Measurements from ENCODE around the gene RBP3. TPM values are rescaled to one million over a fixed set of nuclear protein-coding genes. Genes with fewer than 3 reads are reported as not detected.
A peak's percentile ranks its signal among the peaks of the same experiment; 100 is the strongest.

RBP3 gene
- total RNA-seq, 1 experiment from 2014 or later = not detected

- ChIA-PET CTCF (no interaction called here), POLR2A (interaction anchor here (1.1 kb wide), 1 partner anchor 10 kb away, joined by 3 read pairs; no protein-coding TSS in a partner anchor), RAD21 (ENCODE audit: low non-redundant PET in 1 of 2, low total read pairs in 2 of 2, uncharacterized antibody in 2 of 2, unreplicated experiment in 2 of 2) (no interaction called here)
- no TSS peak for BruUV-seq (replicated peaks)
- H3K79me2 ChIP-seq (ENCODE audit: insufficient read depth, low read length) = no peaks in the 10 kb centered on the region
- no peaks in the 10 kb centered on the region for H3K9me2 ChIP-seq (ENCODE audit: insufficient read depth)
- H2AFZ ChIP-seq (ENCODE audit: low read depth, low read length, poor library complexity, severe bottlenecking) = peak overlapping the region; percentile 62
- no peaks in the 10 kb centered on the region for H4K20me1 ChIP-seq (ENCODE audit: insufficient read depth)
- H3K4me1 ChIP-seq (ENCODE audit: control insufficient read depth in 1 of 2, insufficient read depth in 2 of 2, low read length in 2 of 2) = peaks cover 6 to 16% of the 10 kb centered on the region in 2 experiments; a peak in 3 of 4 replicates
- ATAC-seq (no peak), DNase-seq (ENCODE audit: low read depth, low spot score) (no peak)
- no peak overlapping the region for H3K4me3 ChIP-seq (replicated peaks in 1 of 2; ENCODE audit: low read depth in 1 of 2, low read length in 2 of 2)
- H3K9ac ChIP-seq (ENCODE audit: low read length) = no peak overlapping the region
- H3K4me2 ChIP-seq (ENCODE audit: low read length) = no peak overlapping the region; the same call in 1 of the 2 replicates
- H3K27me3 ChIP-seq (ENCODE audit: insufficient read depth, low read length) = no peaks in the 10 kb centered on the region
- no peaks in the 10 kb centered on the region for H3K9me3 ChIP-seq (ENCODE audit: control insufficient read depth in 1 of 2, insufficient read depth in 1 of 2, low read depth in 1 of 2, low read length in 2 of 2)
- TF ChIP-seq SIN3A (IDR thresholded peaks at IDR 0.05; ENCODE audit: low read depth) = no peak
- TF ChIP-seq EZH2phosphoT487 (IDR thresholded peaks at IDR 0.05; ENCODE audit: borderline replicate concordance) = no peak
- no peak for TF ChIP-seq REST (IDR thresholded peaks at IDR 0.05; ENCODE audit: low read depth)
- TF ChIP-seq POLR2AphosphoS5 (IDR thresholded peaks at IDR 0.05; ENCODE audit: low read depth, low read length) = no peak
- no peak for TF ChIP-seq EZH2 (IDR thresholded peaks at IDR 0.05)
- no peak for TF ChIP-seq CEBPB (IDR thresholded peaks at IDR 0.05; ENCODE audit: low read depth)
- no peak for TF ChIP-seq SRF (IDR thresholded peaks at IDR 0.05; ENCODE audit: low read depth)
- H3K36me3 ChIP-seq (ENCODE audit: control insufficient read depth in 1 of 2, insufficient read depth in 2 of 2, low read length in 2 of 2) = no peaks in the 10 kb centered on the region
- intact Hi-C loops (cut with micrococcal nuclease) = no loop called here
- H3K27ac ChIP-seq (ENCODE audit: low read depth, low read length) = no peak overlapping the region
These were observed 48.2 kb downstream of the RBP3 start for GRCh38 chr10:47396311-47396717.

- Histone ChIP-seq H3K27ac (ENCODE audit: low read depth, low read length) (no peak overlapping the region), H3K4me1 (ENCODE audit: control insufficient read depth in 1 of 2, insufficient read depth in 2 of 2, low read length in 2 of 2) (peaks cover 15 to 25% of the 10 kb centered on the region in 2 experiments), H3K9ac (ENCODE audit: low read length) (no peak overlapping the region), H3K4me2 (ENCODE audit: low read length) (no peak overlapping the region), H3K79me2 (ENCODE audit: insufficient read depth, low read length) (no peaks in the 10 kb centered on the region), H3K4me3 (replicated peaks in 1 of 2; ENCODE audit: low read depth in 1 of 2, low read length in 2 of 2) (no peak overlapping the region), H3K9me2 (ENCODE audit: insufficient read depth) (no peaks in the 10 kb centered on the region), H2AFZ (ENCODE audit: low read depth, low read length, poor library complexity, severe bottlenecking) (no peak overlapping the region), H3K9me3 (ENCODE audit: control insufficient read depth in 1 of 2, insufficient read depth in 1 of 2, low read depth in 1 of 2, low read length in 2 of 2) (no peaks in the 10 kb centered on the region), H3K36me3 (ENCODE audit: control insufficient read depth in 1 of 2, insufficient read depth in 2 of 2, low read length in 2 of 2) (no peaks in the 10 kb centered on the region), H3K27me3 (ENCODE audit: insufficient read depth, low read length) (no peaks in the 10 kb centered on the region), H4K20me1 (ENCODE audit: insufficient read depth) (no peaks in the 10 kb centered on the region)
- TF ChIP-seq ZBTB33 (IDR thresholded peaks at IDR 0.05; ENCODE audit: extremely low read depth, insufficient replicate concordance, low read length) (no peak), CEBPB (IDR thresholded peaks at IDR 0.05; ENCODE audit: low read depth) (no peak), SIN3A (IDR thresholded peaks at IDR 0.05; ENCODE audit: low read depth) (no peak), FOSL1 (IDR thresholded peaks at IDR 0.05; ENCODE audit: low read depth) (no peak), MAX (IDR thresholded peaks at IDR 0.05) (no peak), CTCF (IDR thresholded peaks at IDR 0.05 in 2 of 3, conservative IDR thresholded peaks at IDR 0.05 in 1 of 3; ENCODE audit: borderline replicate concordance in 1 of 3, insufficient read depth in 1 of 3, low read depth in 2 of 3, low read length in 2 of 3) (no peak)
- BruUV-seq (replicated peaks) = no TSS peak
- DNase-seq (ENCODE audit: low read depth, low spot score) (no peak), ATAC-seq (no peak)
- POLR2A ChIA-PET = no interaction called here
- RAD21 ChIA-PET (ENCODE audit: low non-redundant PET in 1 of 2, low total read pairs in 2 of 2, uncharacterized antibody in 2 of 2, unreplicated experiment in 2 of 2) = no interaction called here
- intact Hi-C loops (cut with micrococcal nuclease) = no loop called here
- CTCF ChIA-PET = no interaction called here
These were observed 49.1 kb downstream of the RBP3 start for GRCh38 chr10:47397256-47397655.
